Lung (tissue), 12 donors: ENCODE data around the gene LRP1B. TPM values are rescaled to one million over a fixed set of nuclear protein-coding genes. Genes with fewer than 3 reads are reported as not detected.

Experiments
- ATAC-seq: fragments of 200-7000 bp; cut with Tn5 transposase; one replicate; pipeline ENCODE4 v1.9.1; 2020; ENCODE audit warnings: moderate number of reproducible peaks; ENCODE audit not compliant: insufficient read depth, low FRiP score
- DNase-seq, 3 donors: peaks; one replicate each; pipeline ENCODE4 v3.0.0-alpha.2; 2013 to 2017
- H3K27ac ChIP-seq, 2 donors: one replicate each; pipeline ENCODE4 v1.5.1; 2013; ENCODE audit warnings: mild to moderate bottlenecking in 2 of 2, moderate library complexity in 2 of 2, control low read depth in 1 of 2, inconsistent platforms in 1 of 2, low read depth in 1 of 2, low read length in 1 of 2
- H3K27me3 ChIP-seq, 3 donors: one replicate each; pipeline ENCODE4 v1.5.1; 2013; ENCODE audit warnings: low read length in 2 of 3; ENCODE audit not compliant: control insufficient read depth in 3 of 3, insufficient read depth in 3 of 3
- H3K36me3 ChIP-seq, 4 donors: one replicate each; pipeline ENCODE4 v1.5.1; 2013; ENCODE audit warnings: low read length in 4 of 4, mild to moderate bottlenecking in 1 of 4, moderate library complexity in 1 of 4; ENCODE audit not compliant: control insufficient read depth in 4 of 4, insufficient read depth in 4 of 4
- H3K4me1 ChIP-seq, 5 donors: one replicate each; pipeline ENCODE4 v1.5.1; 2013; ENCODE audit warnings: low read length in 5 of 5, mild to moderate bottlenecking in 2 of 5, moderate library complexity in 1 of 5; ENCODE audit not compliant: control insufficient read depth in 5 of 5, insufficient read depth in 5 of 5
- H3K4me3 ChIP-seq: one replicate; pipeline ENCODE4 v1.5.1; 2013; ENCODE audit warnings: mild to moderate bottlenecking, control low read depth, moderate library complexity
- H3K9ac ChIP-seq, 2 donors: one replicate each; pipeline ENCODE4 v1.5.1; 2013; ENCODE audit warnings: low read length in 2 of 2, control low read depth in 1 of 2; ENCODE audit not compliant: insufficient read depth in 1 of 2
- H3K9me3 ChIP-seq, 4 donors: one replicate each; pipeline ENCODE4 v1.5.1; 2013; ENCODE audit warnings: low read length in 3 of 4, mild to moderate bottlenecking in 1 of 4, moderate library complexity in 1 of 4; ENCODE audit not compliant: control insufficient read depth in 4 of 4, insufficient read depth in 3 of 4
- WGBS, 2 donors: extraction: QIAGEN DNeasy Blood & Tissue Kit; methylation state at CpG; one replicate each; pipeline ENCODE4 v1.1.7; 2013; 5-methylcytosine and 5-hydroxymethylcytosine counted together
- polyA plus RNA-seq, 2 donors: library from polyadenylated mRNA; stranded (reverse); fragments of 200-250 nt; gene quantifications; one replicate each; pipeline ENCODE4 v1.2.1, GENCODE V29; 2013
- total RNA-seq, 2 donors: library from RNA; depleted of rRNA in 1 of 2; stranded (reverse); fragments of >200 nt in 1 of 2; gene quantifications; one replicate each; pipeline ENCODE4 v1.2.1, GENCODE V29; 2014 to 2021
- TF ChIP-seq, protein P1 (sequence below): IDR thresholded peaks from 2 replicates; pipeline ENCODE4 v1.5.1; 2012; ENCODE audit warnings: mild to moderate bottlenecking; ENCODE audit errors: control extremely low read depth, extremely low read depth
- donor health status: control.
- donor health status: control.
- donor health status: Bipolar disorder and iron deficiency.
- donor health status: healthy.
- donor health status: DM: yes; HTN: yes; CAD: no.

Gene LRP1B
- total and polyA plus RNA-seq, 4 donors = 0.01 to 6.5 (median 0.16) TPM

DNA sequence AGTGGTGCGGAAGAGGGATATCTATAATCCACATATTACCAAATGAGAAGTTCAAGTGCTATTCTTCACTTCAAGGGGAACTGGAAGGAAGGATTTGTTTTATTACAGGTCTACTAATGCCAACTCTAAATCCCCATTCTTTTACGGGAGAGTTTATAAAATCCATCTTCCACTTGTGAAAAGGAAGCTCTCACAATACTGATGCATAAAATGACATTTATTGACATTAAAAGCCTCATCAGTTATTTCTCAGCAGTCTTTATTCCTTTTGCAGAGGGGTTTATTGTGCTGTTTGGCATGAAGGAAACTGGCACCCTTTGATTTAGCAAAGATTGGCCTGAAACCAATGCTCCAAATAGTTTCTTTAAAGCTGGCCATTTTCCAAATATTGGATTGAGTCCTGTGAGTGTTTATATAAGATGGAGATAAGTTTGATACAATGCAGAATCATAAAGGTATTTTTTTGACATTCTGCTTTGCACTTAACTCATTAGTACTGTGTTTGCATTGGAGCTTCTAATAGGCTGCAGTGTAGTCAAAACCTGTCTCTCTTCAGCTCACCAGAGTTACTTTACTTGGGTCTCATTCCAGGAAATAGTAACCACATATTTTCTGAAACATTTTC lies 26.6 kb downstream of the LRP1B start:
- DNase-seq = no peak
- H3K9me3 ChIP-seq = no peaks in the 10 kb centered on the region
- H3K27ac ChIP-seq = no peak overlapping the region
- H3K27me3 ChIP-seq = no peaks in the 10 kb centered on the region
- H3K4me1 ChIP-seq = peaks cover 0 to 3% (median 0%) of the 10 kb centered on the region in 5 donors
- 58 to 81% methylated on average over 2 of the region's 2 CpGs for WGBS, 2 donors
- ATAC-seq = no peak
- TF ChIP-seq, protein P1, sequence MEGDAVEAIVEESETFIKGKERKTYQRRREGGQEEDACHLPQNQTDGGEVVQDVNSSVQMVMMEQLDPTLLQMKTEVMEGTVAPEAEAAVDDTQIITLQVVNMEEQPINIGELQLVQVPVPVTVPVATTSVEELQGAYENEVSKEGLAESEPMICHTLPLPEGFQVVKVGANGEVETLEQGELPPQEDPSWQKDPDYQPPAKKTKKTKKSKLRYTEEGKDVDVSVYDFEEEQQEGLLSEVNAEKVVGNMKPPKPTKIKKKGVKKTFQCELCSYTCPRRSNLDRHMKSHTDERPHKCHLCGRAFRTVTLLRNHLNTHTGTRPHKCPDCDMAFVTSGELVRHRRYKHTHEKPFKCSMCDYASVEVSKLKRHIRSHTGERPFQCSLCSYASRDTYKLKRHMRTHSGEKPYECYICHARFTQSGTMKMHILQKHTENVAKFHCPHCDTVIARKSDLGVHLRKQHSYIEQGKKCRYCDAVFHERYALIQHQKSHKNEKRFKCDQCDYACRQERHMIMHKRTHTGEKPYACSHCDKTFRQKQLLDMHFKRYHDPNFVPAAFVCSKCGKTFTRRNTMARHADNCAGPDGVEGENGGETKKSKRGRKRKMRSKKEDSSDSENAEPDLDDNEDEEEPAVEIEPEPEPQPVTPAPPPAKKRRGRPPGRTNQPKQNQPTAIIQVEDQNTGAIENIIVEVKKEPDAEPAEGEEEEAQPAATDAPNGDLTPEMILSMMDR = no peak
- no peak overlapping the region for H3K9ac ChIP-seq
- H3K36me3 ChIP-seq = no peaks in the 10 kb centered on the region
- H3K4me3 ChIP-seq = no peak overlapping the region

DNA sequence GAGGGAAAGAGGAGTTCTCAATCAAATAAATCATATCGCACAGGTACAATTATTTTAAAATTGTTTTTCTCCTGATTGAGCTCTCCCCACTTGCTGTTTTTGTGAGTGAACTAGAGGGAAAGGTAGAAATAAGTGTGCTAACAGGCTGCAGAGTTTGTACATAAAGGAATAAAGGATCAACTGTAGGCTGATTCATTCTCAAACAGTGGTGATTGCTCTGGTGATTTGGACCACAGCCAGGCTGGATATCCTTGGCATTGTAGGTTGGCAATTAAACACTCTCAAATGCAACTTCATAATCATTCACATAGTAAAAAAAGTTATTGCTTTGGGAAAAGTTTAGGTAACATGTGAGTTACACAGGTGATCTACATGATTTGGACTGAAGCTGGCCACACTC lies 29.8 kb downstream of the LRP1B start:
- Histone ChIP-seq H3K4me3 (no peak overlapping the region), H3K9me3 (no peaks in the 10 kb centered on the region), H3K36me3 (no peaks in the 10 kb centered on the region), H3K9ac (no peak overlapping the region), H3K27ac (no peak overlapping the region), H3K27me3 (no peaks in the 10 kb centered on the region), H3K4me1 (peaks cover 0 to 3% (median 0%) of the 10 kb centered on the region in 5 donors)
- 80 to 87% methylated on average over 1 of the region's 1 CpG for WGBS, 2 donors
- TF ChIP-seq, protein P1 = no peak
- DNase-seq (no peak), ATAC-seq (no peak)

DNA sequence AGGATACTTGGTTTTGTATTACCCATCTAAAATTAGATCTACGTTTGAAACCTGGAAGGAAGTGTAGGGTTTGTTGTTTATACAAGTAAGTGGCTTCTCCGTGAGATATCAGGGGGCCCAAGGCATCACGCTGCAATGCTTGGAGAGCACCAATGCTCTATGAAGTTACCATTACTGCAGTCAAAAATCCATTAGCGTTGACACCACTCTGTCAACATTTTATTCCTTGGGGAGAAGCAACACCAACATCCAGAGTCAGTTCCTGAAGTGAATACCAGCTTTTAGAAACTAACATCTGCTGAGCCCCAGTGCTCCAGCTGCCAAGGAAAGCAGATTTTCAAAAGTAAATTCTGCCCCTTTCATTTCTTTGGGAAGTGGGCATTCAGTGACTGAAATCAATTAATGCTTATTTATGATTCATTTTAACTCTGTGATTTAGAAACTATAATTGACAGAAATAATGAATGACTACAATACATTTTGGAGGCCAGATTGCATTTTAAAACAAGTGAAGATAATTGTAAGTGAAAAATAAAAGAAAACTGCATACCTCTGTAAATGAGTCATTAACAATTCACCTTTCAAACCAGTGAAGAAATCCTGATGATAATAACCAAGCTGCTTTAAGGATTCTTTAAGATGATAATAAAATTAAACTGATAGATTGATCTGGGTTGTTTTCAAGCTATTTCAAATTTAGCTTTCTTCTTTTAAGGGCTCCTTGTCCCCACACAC lies 30.5 kb downstream of the LRP1B start:
- 56 to 58% methylated on average over 4 of the region's 4 CpGs for WGBS, 2 donors
- no peak overlapping the region for H3K9ac ChIP-seq
- H3K4me1 ChIP-seq = peaks cover 0 to 3% (median 0%) of the 10 kb centered on the region in 5 donors
- no peak overlapping the region for H3K4me3 ChIP-seq
- ATAC-seq = no peak
- no peaks in the 10 kb centered on the region for H3K9me3 ChIP-seq
- H3K36me3 ChIP-seq = no peaks in the 10 kb centered on the region
- no peak for DNase-seq
- TF ChIP-seq, protein P1 = no peak
- H3K27me3 ChIP-seq = no peaks in the 10 kb centered on the region
- H3K27ac ChIP-seq = no peak overlapping the region
